Measurements from ENCODE around the gene IFITM10.

DNA sequence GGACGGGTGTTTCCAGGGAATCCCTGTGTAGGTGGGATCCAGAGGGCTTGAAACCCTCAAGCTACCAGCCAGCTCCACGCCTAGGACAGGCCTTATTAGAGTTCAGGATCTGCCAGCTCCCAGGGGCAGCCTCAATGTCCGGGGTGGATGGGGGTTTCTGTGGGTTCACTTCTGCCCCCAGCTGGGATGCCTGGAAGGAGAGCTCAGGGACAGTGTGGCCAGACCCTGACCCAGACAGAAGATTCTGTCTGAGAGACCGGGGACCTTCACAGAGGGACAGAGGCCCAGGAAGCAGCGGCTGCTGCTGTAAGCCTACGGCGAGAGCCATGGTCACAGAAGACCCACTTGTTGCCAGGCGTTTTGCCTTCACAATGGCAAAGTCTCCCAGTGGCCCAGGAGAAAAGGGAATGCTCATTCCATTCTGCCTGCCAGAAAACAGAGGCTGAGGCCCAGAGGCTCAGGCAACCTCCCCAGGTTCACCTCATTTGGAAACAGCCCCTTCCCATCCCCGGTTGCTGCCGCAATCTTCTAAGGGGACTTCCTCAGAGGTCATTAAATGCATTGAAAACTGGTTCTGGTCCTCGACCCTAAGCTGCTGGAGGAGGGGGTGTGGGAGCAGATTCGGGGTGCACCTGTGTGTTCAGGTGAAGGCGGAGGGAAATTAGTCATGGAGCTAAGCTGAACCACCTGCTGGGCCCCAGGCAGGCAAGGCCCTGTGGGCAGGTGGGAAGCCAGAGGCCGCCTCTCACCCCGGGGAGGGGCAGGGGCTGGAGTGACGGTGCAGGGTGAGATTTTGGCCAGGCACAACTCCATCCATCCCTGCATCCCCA lies 58.3 kb downstream of the IFITM10 start:
- TF ChIP-seq GATA2 (IDR thresholded peaks at IDR 0.05; ENCODE audit: low read depth, low read length), result no peak
- TF ChIP-seq GATA3 (IDR thresholded peaks at IDR 0.05; ENCODE audit: low read depth, low read length), result no peak
